Sigmoid colon (tissue), 4 donors: ENCODE measurements around the gene SAMD14.

Source experiments
- CTCF ChIP-seq, 4 experiments: fragments of 450-650 bp in 3 of 4; fragments of 200-600 bp in 1 of 4; IDR thresholded peaks; one replicate each; pipeline ENCODE4 v1.5.1; 2016 to 2019; ENCODE audit warnings: antibody characterized with exemption in 4 of 4, mild to moderate bottlenecking in 3 of 4, moderate library complexity in 2 of 4
- POLR2A ChIP-seq, 2 donors: fragments of 450-650 bp; IDR thresholded peaks; one replicate each; pipeline ENCODE4 v1.6.1; 2016; ENCODE audit warnings: antibody characterized with exemption in 2 of 2, mild to moderate bottlenecking in 2 of 2, moderate library complexity in 2 of 2
- POLR2AphosphoS5 ChIP-seq, 4 donors: sonication (generic); formaldehyde crosslinking; IDR thresholded peaks; one replicate each; pipeline ENCODE4 v1.6.1; 2017; ENCODE audit warnings: antibody characterized with exemption in 4 of 4

GRCh38 chr17:50164697-50164988 is 34.7 kb upstream of the SAMD14 start:
- no peak for TF ChIP-seq POLR2AphosphoS5 (IDR thresholded peaks at IDR 0.05)
- TF ChIP-seq CTCF (IDR thresholded peaks at IDR 0.05): no peak
- no peak for TF ChIP-seq POLR2A (IDR thresholded peaks at IDR 0.05)
